Activated CD4-positive, alpha-beta T cell treated with anti-CD3 and anti-CD28 coated beads for 36 hours (primary cell): ENCODE results near the gene SLC26A4. TPM values are rescaled to one million over a fixed set of nuclear protein-coding genes. Genes with fewer than 3 reads are reported as not detected.

Experiments
- ATAC-seq: fragments of 200-7000 bp; cut with Tn5 transposase; one replicate; pipeline ENCODE4 v1.10.0; 2021; ENCODE audit warnings: mild to moderate bottlenecking, moderate library complexity
- CTCF ChIA-PET: fragments of 350-600 bp; sonication (Branson Sonifier 250); formaldehyde crosslinking; loops from one replicate; lab custom pipeline; 2021; ENCODE audit warnings: antibody characterized with exemption; lab: Charles Lee
- POLR2A ChIA-PET: fragments of 350-600 bp; sonication (Branson Sonifier 250); formaldehyde crosslinking; loops from one replicate; lab custom pipeline; 2021; ENCODE audit warnings: antibody characterized with exemption, inconsistent platforms; lab: Charles Lee
- DNase-seq: peaks from one replicate; pipeline ENCODE4 v3.0.0-alpha.2; 2020
- H3K27ac Mint-ChIP-seq: one replicate; pipeline ENCODE4 v1.8.0; 2021; ENCODE audit warnings: mixed read lengths
- H3K27me3 Mint-ChIP-seq: one replicate; pipeline ENCODE4 v1.8.0; 2021; ENCODE audit warnings: mixed read lengths
- H3K36me3 Mint-ChIP-seq: one replicate; pipeline ENCODE4 v1.8.0; 2021; ENCODE audit warnings: low read depth, mixed read lengths
- H3K4me1 Mint-ChIP-seq: one replicate; pipeline ENCODE4 v1.8.0; 2021; ENCODE audit warnings: mixed read lengths
- H3K4me3 Mint-ChIP-seq: one replicate; pipeline ENCODE4 v1.8.0; 2021; ENCODE audit warnings: mild to moderate bottlenecking, moderate library complexity, mixed read lengths
- H3K9me3 Mint-ChIP-seq: one replicate; pipeline ENCODE4 v1.8.0; 2021; ENCODE audit warnings: low read depth, mixed read lengths
- intact Hi-C, 2 experiments: fragments of 100-400 bp; cut with DNase I in 1 of 2; cut with micrococcal nuclease in 1 of 2; formaldehyde crosslinking; loops; one replicate each; pipeline versions ENCODE4 v1.14.2 to v1.15.1; 2022 to 2024; cut with DNase I, micrococcal nuclease
- total RNA-seq, 2 experiments: library from RNA; stranded (reverse); gene quantifications; one replicate each; pipeline ENCODE4 v1.2.3, GENCODE V29; 2021

The SLC26A4 gene
- 1 to 10 TPM; 1.5 to 2.1 TPM for total RNA-seq

- DNase-seq (peak; percentile 66), ATAC-seq (peak; percentile 40)
- H3K27ac Mint-ChIP-seq: peak within 1 kb of the TSS; percentile 84
- H3K4me3 Mint-ChIP-seq: peak within 1 kb of the TSS; percentile 78
- ChIA-PET POLR2A (interaction anchor here (0.8 to 1.1 kb wide), 3 partner anchors 83 to 492 kb away, joined by 4 to 7 read pairs (median 5); partner anchors contain the start of gene HBP1), CTCF (interaction anchor here (0.9 to 1.7 kb wide), 2 partner anchors 83 to 232 kb away, joined by 4 to 7 read pairs; no protein-coding TSS in a partner anchor)
- H3K36me3 Mint-ChIP-seq: no peaks in the 10 kb centered on the region
- H3K4me1 Mint-ChIP-seq: peaks cover 32% of the 10 kb centered on the region
- no peaks in the 10 kb centered on the region for H3K9me3 Mint-ChIP-seq
- H3K27me3 Mint-ChIP-seq: peaks cover 26% of the 10 kb centered on the region
- intact Hi-C loops: loop anchor here (2.0 to 10.0 kb wide), 7 partner anchors 78 to 493 kb away; partner anchors contain the start of genes HBP1 (in 2 of the 2), BCAP29 (in 1 of the 2), COG5 (in 1 of the 2) and DUS4L (in 1 of the 2)
Measured at GRCh38 chr7:107660381-107661080, at the start of gene SLC26A4. Gene SLC26A4 (plus strand): TSS chr7:107660828. CDS start chr7:107661642, 814 bp downstream.

DNA sequence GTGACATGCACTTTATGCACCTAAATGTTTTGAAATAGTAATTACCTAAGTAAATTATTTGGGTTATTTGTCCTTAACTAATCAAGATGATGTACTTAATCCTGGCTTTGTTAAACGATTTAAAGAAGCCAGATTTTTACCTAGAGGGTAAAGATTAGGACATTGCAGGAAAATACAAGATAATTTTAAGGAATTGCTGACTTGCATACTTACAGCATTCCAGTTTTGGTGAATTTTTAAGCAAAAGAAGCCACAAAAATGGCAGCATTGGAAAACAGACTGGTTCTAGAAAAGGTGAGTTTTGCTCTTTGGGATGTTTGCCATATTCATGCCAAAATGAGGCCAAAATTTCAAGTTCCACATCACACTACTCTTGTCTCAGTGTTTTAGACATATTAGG lies 47.2 kb upstream of the SLC26A4 start:
- intact Hi-C loops: no loop called here
- no peak overlapping the region for H3K4me3 Mint-ChIP-seq
- H3K36me3 Mint-ChIP-seq: peaks cover 18% of the 10 kb centered on the region
- no peaks in the 10 kb centered on the region for H3K4me1 Mint-ChIP-seq
- H3K9me3 Mint-ChIP-seq: no peaks in the 10 kb centered on the region
- DNase-seq (no peak), ATAC-seq (no peak)
- ChIA-PET CTCF (no interaction called here), POLR2A (no interaction called here)
- no peaks in the 10 kb centered on the region for H3K27me3 Mint-ChIP-seq
- no peak overlapping the region for H3K27ac Mint-ChIP-seq

GRCh38 chr7:107613948-107614347 lies 46.7 kb upstream of the SLC26A4 start:
- ATAC-seq (no peak), DNase-seq (no peak)
- H3K4me3 Mint-ChIP-seq: no peak overlapping the region
- H3K4me1 Mint-ChIP-seq: no peaks in the 10 kb centered on the region
- H3K36me3 Mint-ChIP-seq: peaks cover 16% of the 10 kb centered on the region
- H3K9me3 Mint-ChIP-seq: no peaks in the 10 kb centered on the region
- no peaks in the 10 kb centered on the region for H3K27me3 Mint-ChIP-seq
- ChIA-PET CTCF (interaction anchor here (0.6 kb wide), 1 partner anchor 475 kb away, joined by 4 read pairs; no protein-coding TSS in a partner anchor), POLR2A (no interaction called here)
- H3K27ac Mint-ChIP-seq: no peak overlapping the region
- intact Hi-C loops: no loop called here

DNA sequence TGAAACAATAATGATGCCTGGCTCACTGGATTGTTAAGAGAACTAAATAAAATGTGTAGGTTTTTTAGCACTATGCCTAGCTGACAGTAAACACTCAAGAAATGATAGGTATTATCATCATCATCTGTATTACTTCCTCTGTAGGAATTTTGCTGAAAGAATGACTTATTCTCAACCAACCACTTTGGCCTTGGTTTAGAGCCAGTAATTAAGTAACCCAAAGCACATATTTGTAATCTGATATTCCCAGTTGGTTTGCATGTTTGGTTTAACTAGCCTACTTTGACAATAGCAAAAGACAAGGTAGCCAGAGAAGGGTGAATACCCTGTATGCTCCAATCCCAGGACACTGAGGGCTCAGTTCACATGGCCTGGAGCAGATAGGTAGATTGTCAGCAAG lies 46.2 kb upstream of the SLC26A4 start:
- POLR2A ChIA-PET: no interaction called here
- H3K9me3 Mint-ChIP-seq: no peaks in the 10 kb centered on the region
- no peaks in the 10 kb centered on the region for H3K27me3 Mint-ChIP-seq
- no peaks in the 10 kb centered on the region for H3K4me1 Mint-ChIP-seq
- DNase-seq (no peak), ATAC-seq (no peak)
- H3K36me3 Mint-ChIP-seq: peaks cover 14% of the 10 kb centered on the region
- no peak overlapping the region for H3K4me3 Mint-ChIP-seq
- intact Hi-C loops: no loop called here
- no peak overlapping the region for H3K27ac Mint-ChIP-seq
- CTCF ChIA-PET: interaction anchor here (0.6 kb wide), 1 partner anchor 475 kb away, joined by 4 read pairs; no protein-coding TSS in a partner anchor

- Mint-ChIP-seq H3K9me3 (no peaks in the 10 kb centered on the region), H3K27ac (no peak overlapping the region), H3K36me3 (peaks cover 14% of the 10 kb centered on the region), H3K27me3 (no peaks in the 10 kb centered on the region), H3K4me3 (no peak overlapping the region), H3K4me1 (no peaks in the 10 kb centered on the region)
- DNase-seq (no peak), ATAC-seq (no peak)
- intact Hi-C loops: no loop called here
- ChIA-PET POLR2A (no interaction called here), CTCF (interaction anchor here (0.7 to 0.9 kb wide), 2 partner anchors 215 to 232 kb away, joined by 3 to 5 read pairs; no protein-coding TSS in a partner anchor)
Measured at GRCh38 chr7:107615910-107616680, 44.5 kb upstream of the SLC26A4 start.

DNA sequence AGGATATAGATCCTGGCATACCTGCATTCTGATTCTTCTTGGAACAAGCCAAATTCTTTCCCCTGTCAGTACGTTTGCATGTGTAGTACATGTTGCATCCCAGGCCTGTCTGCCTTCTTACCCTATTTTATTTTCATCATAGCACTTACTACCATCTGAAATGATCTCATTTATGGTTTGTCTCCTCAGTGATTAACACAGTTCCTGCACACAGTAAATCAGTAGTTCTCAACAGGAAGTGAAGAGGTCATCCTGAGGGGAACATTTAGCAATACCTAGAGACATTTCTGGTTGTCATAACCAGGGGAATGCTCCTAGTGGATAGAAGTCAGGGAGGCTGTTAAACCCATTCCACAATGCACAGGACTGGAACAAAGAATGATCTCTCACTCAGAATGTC lies 38.2 kb upstream of the SLC26A4 start:
- Mint-ChIP-seq H3K27me3 (no peaks in the 10 kb centered on the region), H3K27ac (no peak overlapping the region), H3K4me3 (no peak overlapping the region), H3K9me3 (peaks cover 5% of the 10 kb centered on the region), H3K36me3 (no peaks in the 10 kb centered on the region), H3K4me1 (no peaks in the 10 kb centered on the region)
- CTCF ChIA-PET: no interaction called here
- intact Hi-C loops: no loop called here
- DNase-seq (no peak), ATAC-seq (peak; percentile 78)
- POLR2A ChIA-PET: no interaction called here

- ATAC-seq (no peak), DNase-seq (no peak)
- Mint-ChIP-seq H3K9me3 (peaks cover 6% of the 10 kb centered on the region), H3K27ac (no peak overlapping the region), H3K4me3 (no peak overlapping the region), H3K36me3 (no peaks in the 10 kb centered on the region), H3K27me3 (no peaks in the 10 kb centered on the region), H3K4me1 (no peaks in the 10 kb centered on the region)
- ChIA-PET CTCF (no interaction called here), POLR2A (no interaction called here)
- intact Hi-C loops: no loop called here
Measured at GRCh38 chr7:107622894-107623293, 37.7 kb upstream of the SLC26A4 start.

DNA sequence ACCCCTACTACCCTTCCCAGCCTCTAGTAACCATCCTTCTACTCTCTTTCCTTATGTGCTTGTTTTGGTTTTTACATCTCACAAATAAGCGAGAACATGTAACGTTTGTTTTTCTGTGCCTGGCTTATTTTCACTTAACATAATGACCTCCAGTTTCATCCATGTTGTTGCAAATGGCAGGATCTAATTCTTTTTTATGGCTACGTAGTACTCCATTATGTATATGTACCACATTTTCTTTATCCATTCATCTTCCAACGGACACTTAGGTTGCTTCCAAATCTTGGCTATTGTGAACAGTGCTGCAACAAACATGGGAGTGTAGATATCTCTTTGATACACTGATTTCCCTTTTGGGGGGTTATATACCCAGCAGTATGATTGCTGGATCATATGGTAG lies 33.6 kb upstream of the SLC26A4 start:
- no peak overlapping the region for H3K27ac Mint-ChIP-seq
- H3K27me3 Mint-ChIP-seq: no peaks in the 10 kb centered on the region
- H3K4me3 Mint-ChIP-seq: no peak overlapping the region
- ChIA-PET CTCF (no interaction called here), POLR2A (interaction anchor here (0.7 kb wide), 1 partner anchor 9 kb away, joined by 3 read pairs; no protein-coding TSS in a partner anchor)
- peaks cover 2% of the 10 kb centered on the region for H3K4me1 Mint-ChIP-seq
- no peak for ATAC-seq
- H3K9me3 Mint-ChIP-seq: peaks cover 6% of the 10 kb centered on the region
- intact Hi-C loops: no loop called here
- DNase-seq: no peak
- H3K36me3 Mint-ChIP-seq: no peaks in the 10 kb centered on the region

- ChIA-PET CTCF (no interaction called here), POLR2A (no interaction called here)
- H3K27ac Mint-ChIP-seq: no peak overlapping the region
- no peaks in the 10 kb centered on the region for H3K36me3 Mint-ChIP-seq
- DNase-seq: no peak
- intact Hi-C loops: no loop called here
- peak; percentile 33 for ATAC-seq
- H3K4me3 Mint-ChIP-seq: no peak overlapping the region
- H3K4me1 Mint-ChIP-seq: peaks cover 2% of the 10 kb centered on the region
- H3K27me3 Mint-ChIP-seq: no peaks in the 10 kb centered on the region
- peaks cover 6% of the 10 kb centered on the region for H3K9me3 Mint-ChIP-seq
Measured at GRCh38 chr7:107628461-107629064, 32.1 kb upstream of the SLC26A4 start.

DNA sequence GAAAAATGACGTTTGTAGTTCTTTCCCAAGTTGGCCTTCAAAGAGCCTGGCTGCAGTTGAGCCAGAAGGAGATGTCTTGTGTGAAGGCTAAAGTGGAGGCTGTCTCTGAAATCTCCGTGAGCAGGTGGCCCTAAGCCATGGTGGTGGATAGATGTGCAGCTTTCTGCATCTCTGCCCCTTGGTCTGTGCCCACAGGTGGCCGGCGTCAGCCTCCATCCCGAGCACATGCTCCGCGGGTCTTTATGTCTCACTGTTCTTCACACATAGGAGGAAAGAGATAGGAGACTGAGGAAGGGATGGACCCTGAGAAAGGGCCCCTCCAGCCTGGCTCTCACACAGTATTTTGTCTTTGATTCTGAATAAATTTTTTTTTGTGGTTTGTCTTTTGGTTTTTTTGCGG lies 30.3 kb upstream of the SLC26A4 start:
- H3K9me3 Mint-ChIP-seq: peaks cover 6% of the 10 kb centered on the region
- intact Hi-C loops: no loop called here
- peaks cover 3% of the 10 kb centered on the region for H3K27me3 Mint-ChIP-seq
- no peak overlapping the region for H3K4me3 Mint-ChIP-seq
- H3K36me3 Mint-ChIP-seq: peaks cover 1% of the 10 kb centered on the region
- DNase-seq (no peak), ATAC-seq (no peak)
- CTCF ChIA-PET: no interaction called here
- peaks cover 2% of the 10 kb centered on the region for H3K4me1 Mint-ChIP-seq
- POLR2A ChIA-PET: no interaction called here
- H3K27ac Mint-ChIP-seq: no peak overlapping the region
